ENCODE results near the gene WSB1. TPM values are rescaled to one million over a fixed set of nuclear protein-coding genes. Genes with fewer than 3 reads are reported as not detected.
A peak's percentile ranks its signal among the peaks of the same experiment; 100 is the strongest.

Gene WSB1
- total and polyA plus RNA-seq, 9 of the 15 experiments (the other 6 are each of a cell fraction or from before 2014, with no cell fraction given) = 22.8 to 229 (median 81.1) TPM

GRCh38 chr17:27332485-27333409 lies 38.8 kb downstream of the WSB1 start (continued):
- TF ChIP-seq, protein P1, sequence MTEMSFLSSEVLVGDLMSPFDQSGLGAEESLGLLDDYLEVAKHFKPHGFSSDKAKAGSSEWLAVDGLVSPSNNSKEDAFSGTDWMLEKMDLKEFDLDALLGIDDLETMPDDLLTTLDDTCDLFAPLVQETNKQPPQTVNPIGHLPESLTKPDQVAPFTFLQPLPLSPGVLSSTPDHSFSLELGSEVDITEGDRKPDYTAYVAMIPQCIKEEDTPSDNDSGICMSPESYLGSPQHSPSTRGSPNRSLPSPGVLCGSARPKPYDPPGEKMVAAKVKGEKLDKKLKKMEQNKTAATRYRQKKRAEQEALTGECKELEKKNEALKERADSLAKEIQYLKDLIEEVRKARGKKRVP (CRISPR knock-in tag; IDR thresholded peaks at IDR 0.05) = peak; percentile 28; the same call in 1 of the 2 replicates
- no peak for TF ChIP-seq ZBTB1 (CRISPR knock-in tag; IDR thresholded peaks at IDR 0.05; ENCODE audit: borderline replicate concordance, low read depth)
- no peak for TF ChIP-seq ZNF311 (CRISPR knock-in tag; IDR thresholded peaks at IDR 0.05)
- no peak for TF ChIP-seq ZNF41 (CRISPR knock-in tag; conservative IDR thresholded peaks at IDR 0.05)
- TF ChIP-seq ZNF318 (IDR thresholded peaks at IDR 0.05; ENCODE audit: borderline replicate concordance in 1 of 2, low read depth in 1 of 2) = peak in 1 of 2 experiments; percentile 96; a peak in 2 of 4 replicates
- TF ChIP-seq NR4A1 (CRISPR knock-in tag; IDR thresholded peaks at IDR 0.05) = no peak
- peak; percentile 67; the same call in 1 of the 2 replicates for TF ChIP-seq NR4A1 (tag; IDR thresholded peaks at IDR 0.05)
- no peak for TF ChIP-seq SPI1 (IDR thresholded peaks at IDR 0.05; ENCODE audit: borderline replicate concordance, low read depth, low read length)
- no peak for TF ChIP-seq ATF1 (CRISPR knock-in tag; IDR thresholded peaks at IDR 0.05)
- peak; percentile 83 for TF ChIP-seq ATF1 (tag; IDR thresholded peaks at IDR 0.05)
- no peak for TF ChIP-seq ZFP1 (CRISPR knock-in tag; IDR thresholded peaks at IDR 0.05)
- TF ChIP-seq MXI1 (IDR thresholded peaks at IDR 0.05; ENCODE audit: low read depth, low read length) = peak; percentile 66
- TF ChIP-seq SIN3B (IDR thresholded peaks at IDR 0.05; ENCODE audit: low read depth) = peak; percentile 37; the same call in 1 of the 2 replicates
- TF ChIP-seq ZNF668 (CRISPR knock-in tag; IDR thresholded peaks at IDR 0.05) = no peak
- no peak for TF ChIP-seq ZNF584 (CRISPR knock-in tag; IDR thresholded peaks at IDR 0.05; ENCODE audit: low read depth)
- TF ChIP-seq NFXL1 (CRISPR knock-in tag; IDR thresholded peaks at IDR 0.05) = no peak
- no peak for TF ChIP-seq E2F5 (CRISPR knock-in tag; IDR thresholded peaks at IDR 0.05)
